GM21360 (cell line): ENCODE data around the gene OR5P2.
"Not testable (repeated sequence)": the region's sequence is repeated elsewhere in the genome, so short reads cannot be mapped to it uniquely, and the experiment has no call there.

ENCODE experiments used
- ATAC-seq: cut with Tn5 transposase; IDR thresholded peaks from one replicate; pipeline ENCODE4 v1.9.1; 2021; ENCODE audit warnings: mild to moderate bottlenecking, moderate library complexity; ENCODE audit not compliant: unreplicated experiment

The OR5P2 gene, protein sequence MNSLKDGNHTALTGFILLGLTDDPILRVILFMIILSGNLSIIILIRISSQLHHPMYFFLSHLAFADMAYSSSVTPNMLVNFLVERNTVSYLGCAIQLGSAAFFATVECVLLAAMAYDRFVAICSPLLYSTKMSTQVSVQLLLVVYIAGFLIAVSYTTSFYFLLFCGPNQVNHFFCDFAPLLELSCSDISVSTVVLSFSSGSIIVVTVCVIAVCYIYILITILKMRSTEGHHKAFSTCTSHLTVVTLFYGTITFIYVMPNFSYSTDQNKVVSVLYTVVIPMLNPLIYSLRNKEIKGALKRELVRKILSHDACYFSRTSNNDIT

GRCh38 chr11:7796842-7797241 lies at the start of gene OR5P2:
OR5P2 (minus strand) TSS chr11:7796942; CDS start chr11:7796942, 0 bp downstream.
- no peak for ATAC-seq

DNA sequence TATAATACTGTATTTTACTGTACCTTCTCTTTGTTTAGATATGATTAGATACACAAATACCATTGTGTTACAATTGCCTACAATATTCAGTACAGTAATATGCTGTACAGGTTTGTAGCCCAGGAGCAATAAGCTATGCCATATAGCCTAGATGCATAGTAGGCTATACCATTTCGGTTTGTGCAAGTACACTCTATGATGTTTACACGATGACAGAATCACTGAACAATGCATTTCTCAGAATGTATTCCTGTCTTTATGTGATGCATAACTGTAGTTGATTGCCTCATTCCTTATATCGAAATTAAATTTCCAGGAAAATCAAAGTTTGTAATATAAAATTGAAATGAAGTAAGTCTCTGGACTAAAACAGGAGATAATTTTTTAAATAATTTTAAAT lies 49.3 kb upstream of the OR5P2 start:
- ATAC-seq: no peak

- no peak for ATAC-seq
Observed at GRCh38 chr11:7844986-7845385, 48.2 kb upstream of the OR5P2 start.

DNA sequence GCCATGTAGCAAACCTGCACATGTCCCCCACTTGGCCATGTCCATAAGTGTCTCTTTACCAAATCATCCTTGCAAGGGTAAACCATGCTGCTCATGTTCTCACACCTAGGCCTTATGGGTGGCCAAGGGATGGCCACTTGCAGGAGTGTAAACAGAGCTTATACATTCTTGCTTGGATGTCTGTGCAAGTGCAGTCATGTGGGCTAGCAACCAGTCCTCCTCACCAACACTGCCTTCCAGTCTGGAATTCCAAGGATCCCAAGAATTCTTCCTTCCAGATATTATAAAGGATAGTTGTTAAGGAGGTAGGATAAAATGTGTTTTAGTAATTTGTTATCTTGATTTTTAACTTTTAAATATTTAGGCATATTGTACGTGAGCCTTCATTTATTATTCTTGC lies 47.8 kb upstream of the OR5P2 start:
- no peak for ATAC-seq

DNA sequence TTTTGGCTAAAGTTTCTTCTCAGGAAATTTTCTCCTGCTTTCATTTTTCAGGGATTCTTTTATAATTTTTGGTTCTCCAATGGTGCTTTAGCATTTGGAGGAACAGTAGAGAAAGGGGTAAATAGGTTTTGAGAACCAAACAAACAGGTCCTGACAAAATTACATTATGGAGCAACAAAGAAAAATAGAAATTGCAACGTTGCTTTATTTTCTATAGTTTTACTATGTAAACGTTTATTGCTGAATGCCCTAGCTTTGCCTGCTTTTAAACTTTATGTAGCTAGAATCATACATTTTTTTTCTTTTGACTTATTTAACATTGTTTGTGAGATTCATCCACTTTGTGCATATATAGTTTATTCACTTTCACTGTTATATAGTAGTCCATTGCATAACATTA lies 43.8 kb upstream of the OR5P2 start:
- ATAC-seq: no peak

DNA sequence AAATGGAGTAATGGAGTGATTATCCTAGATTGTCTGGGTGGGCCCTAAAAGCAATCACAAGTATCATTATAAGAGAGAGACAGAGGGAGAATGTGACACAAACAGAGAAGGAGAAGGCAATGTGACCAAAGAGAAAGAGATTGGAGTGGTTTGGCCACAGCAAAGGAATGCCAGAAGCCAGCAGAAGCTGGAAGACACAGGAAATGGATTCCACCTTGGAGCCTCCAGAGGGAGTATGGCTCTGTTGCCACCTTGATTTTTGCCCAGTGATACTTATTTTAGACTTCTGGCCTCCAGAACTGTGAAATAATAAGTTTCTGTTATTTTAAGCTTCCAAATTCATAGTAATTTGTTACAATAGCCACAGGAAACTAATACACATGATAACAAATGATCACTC lies 36.8 kb upstream of the OR5P2 start:
- ATAC-seq: no peak

- ATAC-seq: no peak
Observed at GRCh38 chr11:7830740-7831139, 34.0 kb upstream of the OR5P2 start, which contains the start of gene OR5P3. OR5P3 (minus strand) TSS chr11:7830840.

- no peak for ATAC-seq
Observed at GRCh38 chr11:7826324-7826723, 29.6 kb upstream of the OR5P2 start.

- not testable (repeated sequence) for ATAC-seq
Observed at GRCh38 chr11:7820417-7820816, 23.7 kb upstream of the OR5P2 start.

DNA sequence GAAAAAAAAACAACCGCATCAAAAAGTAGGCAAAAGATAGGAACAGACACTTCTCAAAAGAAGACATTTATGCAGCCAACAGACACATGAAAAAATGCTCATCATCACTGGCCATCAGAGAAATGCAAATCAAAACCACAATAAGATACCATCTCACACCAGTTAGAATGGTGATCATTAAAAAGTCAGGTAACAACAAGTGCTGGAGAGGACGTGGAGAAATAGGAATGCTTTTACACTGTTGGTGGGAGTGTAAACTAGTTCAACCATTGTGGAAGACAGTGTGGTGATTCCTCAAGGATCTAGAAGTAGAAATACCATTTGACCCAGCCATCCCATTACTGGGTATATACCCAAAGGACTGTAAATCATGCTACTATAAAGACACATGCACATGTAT lies 18.2 kb upstream of the OR5P2 start:
- not testable (repeated sequence) for ATAC-seq

GRCh38 chr11:7810301-7810700 lies 13.6 kb upstream of the OR5P2 start:
- not testable (repeated sequence) for ATAC-seq

GRCh38 chr11:7793233-7793632 lies 3.5 kb downstream of the OR5P2 start:
- no peak for ATAC-seq

DNA sequence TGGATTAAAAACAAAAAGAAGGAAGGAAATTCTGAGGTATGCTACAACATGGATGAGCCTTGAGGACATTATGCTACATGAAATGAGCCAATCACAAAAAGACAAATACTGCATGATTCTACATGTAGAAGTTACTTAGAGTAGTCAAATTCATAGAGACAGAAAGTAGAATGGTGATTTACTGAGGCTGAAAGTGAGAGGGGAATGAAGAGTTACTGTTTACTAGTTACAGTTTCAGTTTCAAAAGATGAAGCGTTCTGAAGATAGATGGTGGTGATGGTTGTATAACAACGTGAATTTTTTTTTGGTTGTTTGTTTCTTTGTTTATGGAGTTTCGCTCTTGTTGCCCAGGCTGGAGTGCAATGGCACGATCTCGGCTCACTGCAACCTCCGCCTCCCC lies 9.5 kb downstream of the OR5P2 start:
- peak; percentile 97 for ATAC-seq

DNA sequence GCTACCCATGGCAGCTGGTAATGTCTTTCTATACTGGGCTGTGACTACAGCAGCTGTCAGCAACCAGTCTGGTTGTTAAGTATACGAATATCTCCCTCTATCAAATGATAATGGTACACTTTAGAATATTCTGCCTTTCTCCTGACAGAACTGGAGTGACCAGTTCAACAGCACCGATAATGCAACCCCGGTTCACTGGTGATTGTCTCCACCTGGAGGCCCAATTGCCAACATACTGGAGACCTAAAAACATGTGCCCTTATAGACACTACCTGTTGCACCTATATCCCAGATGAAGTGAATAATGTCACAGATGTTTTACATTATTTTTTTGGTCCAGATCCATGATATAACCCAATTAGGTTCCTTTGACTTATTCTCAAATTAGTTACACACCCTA lies 21.1 kb downstream of the OR5P2 start:
- ATAC-seq: no peak

DNA sequence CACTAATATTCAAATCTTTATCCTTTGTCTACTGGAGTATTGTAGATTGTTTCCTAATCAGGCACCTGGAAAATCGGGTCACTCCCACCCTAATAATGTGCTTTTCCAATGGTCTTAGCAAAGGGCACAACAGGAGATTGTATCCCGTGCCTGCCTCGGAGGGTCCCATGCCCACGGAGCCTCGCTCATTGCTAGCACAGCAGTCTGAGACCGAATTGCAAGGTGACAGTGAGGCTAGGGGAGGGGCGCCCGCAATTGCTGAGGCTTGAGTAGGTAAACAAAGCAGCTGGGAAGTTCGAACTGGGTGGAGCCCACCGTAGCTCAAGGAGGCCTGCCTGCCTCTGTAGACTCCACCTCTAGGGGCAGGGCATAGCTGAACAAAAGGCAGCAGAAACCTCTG lies 32.4 kb downstream of the OR5P2 start:
- not testable (repeated sequence) for ATAC-seq

- peak; percentile 99 for ATAC-seq
Observed at GRCh38 chr11:7759010-7759409, 37.7 kb downstream of the OR5P2 start.

GRCh38 chr11:7749456-7749855 lies 47.3 kb downstream of the OR5P2 start:
- no peak for ATAC-seq
